CD4-positive, alpha-beta T cell treated with Interleukin-21 for 1 hour (primary cell): ENCODE data around the gene WDR6.

Source experiments
- DNase-seq: peaks from one replicate; pipeline ENCODE4 v3.0.0-alpha.2; 2020

WDR6 gene

GRCh38 chr3:49007068-49007770 is at the start of gene WDR6:
TSS of gene WDR6 (plus strand) at chr3:49007391. CDS start at chr3:49007432, 41 bp downstream.
- DNase-seq: peak; percentile 98

- no peak for DNase-seq
Measured at GRCh38 chr3:48960841-48961413, 46.3 kb upstream of the WDR6 start.

- no peak for DNase-seq
Measured at GRCh38 chr3:48962340-48962739, 44.9 kb upstream of the WDR6 start.

- no peak for DNase-seq
Measured at GRCh38 chr3:48962939-48963338, 44.3 kb upstream of the WDR6 start.

GRCh38 chr3:48963591-48963990 is 43.6 kb upstream of the WDR6 start:
- DNase-seq: no peak

- no peak for DNase-seq
Measured at GRCh38 chr3:48966367-48966766, 40.8 kb upstream of the WDR6 start.

- DNase-seq: no peak
Measured at GRCh38 chr3:48966876-48967361, 40.3 kb upstream of the WDR6 start.

GRCh38 chr3:48970586-48970985 is 36.6 kb upstream of the WDR6 start:
- no peak for DNase-seq

GRCh38 chr3:48974076-48974864 is 32.9 kb upstream of the WDR6 start:
- DNase-seq: no peak

GRCh38 chr3:48979451-48979850 is 27.7 kb upstream of the WDR6 start:
- DNase-seq: no peak

- no peak for DNase-seq
Measured at GRCh38 chr3:48980295-48980694, 26.9 kb upstream of the WDR6 start.

- no peak for DNase-seq
Measured at GRCh38 chr3:48982016-48982415, 25.2 kb upstream of the WDR6 start.

GRCh38 chr3:48982686-48983085 is 24.5 kb upstream of the WDR6 start:
- no peak for DNase-seq

- DNase-seq: no peak
Measured at GRCh38 chr3:48983096-48983495, 24.1 kb upstream of the WDR6 start.

- DNase-seq: no peak
Measured at GRCh38 chr3:48984663-48985062, 22.5 kb upstream of the WDR6 start.

GRCh38 chr3:48985831-48986376 is 21.3 kb upstream of the WDR6 start:
- DNase-seq: no peak

- no peak for DNase-seq
Measured at GRCh38 chr3:48989126-48989795, 17.9 kb upstream of the WDR6 start.

- DNase-seq: peak; percentile 71
Measured at GRCh38 chr3:48989796-48990635, 17.2 kb upstream of the WDR6 start, which contains the start of gene P4HTM. TSS of gene P4HTM (plus strand) at chr3:48990241. CDS start at chr3:48990257, 16 bp downstream.

- peak; percentile 51 for DNase-seq
Measured at GRCh38 chr3:48990636-48991469, 16.3 kb upstream of the WDR6 start.

- no peak for DNase-seq
Measured at GRCh38 chr3:48991851-48992545, 15.2 kb upstream of the WDR6 start.
